Measurements from ENCODE around the gene BRINP3.

Gene BRINP3

GRCh38 chr1:190320952-190321351 lies 156.7 kb downstream of the BRINP3 start:
- FAIRE-seq, result no peak

- FAIRE-seq, result no peak
Observed at GRCh38 chr1:190312763-190313162, 164.9 kb downstream of the BRINP3 start.

- no peak for FAIRE-seq
Observed at GRCh38 chr1:190303501-190303900, 174.2 kb downstream of the BRINP3 start.

GRCh38 chr1:190296453-190296852 lies 181.2 kb downstream of the BRINP3 start:
- no peak for FAIRE-seq

GRCh38 chr1:190289897-190290296 lies 187.8 kb downstream of the BRINP3 start:
- FAIRE-seq, result no peak

- no peak for FAIRE-seq
Observed at GRCh38 chr1:190286111-190286510, 191.6 kb downstream of the BRINP3 start.

- FAIRE-seq, result no peak
Observed at GRCh38 chr1:190277107-190277506, 200.6 kb downstream of the BRINP3 start.

- no peak for FAIRE-seq
Observed at GRCh38 chr1:190274721-190275120, 202.9 kb downstream of the BRINP3 start.

GRCh38 chr1:190273161-190273560 lies 204.5 kb downstream of the BRINP3 start:
- FAIRE-seq, result no peak

GRCh38 chr1:190262538-190262937 lies 215.1 kb downstream of the BRINP3 start:
- no peak for FAIRE-seq

GRCh38 chr1:190259424-190259823 lies 218.2 kb downstream of the BRINP3 start:
- no peak for FAIRE-seq

GRCh38 chr1:190258003-190258402 lies 219.7 kb downstream of the BRINP3 start:
- FAIRE-seq, result no peak

GRCh38 chr1:190252046-190252445 lies 225.6 kb downstream of the BRINP3 start:
- no peak for FAIRE-seq

GRCh38 chr1:190250368-190250767 lies 227.3 kb downstream of the BRINP3 start:
- no peak for FAIRE-seq

- no peak for FAIRE-seq
Observed at GRCh38 chr1:190244406-190244805, 233.3 kb downstream of the BRINP3 start.

GRCh38 chr1:190243056-190243455 lies 234.6 kb downstream of the BRINP3 start:
- no peak for FAIRE-seq

GRCh38 chr1:190226006-190226405 lies 251.7 kb downstream of the BRINP3 start:
- no peak for FAIRE-seq

- FAIRE-seq, result no peak
Observed at GRCh38 chr1:190212450-190212849, 265.2 kb downstream of the BRINP3 start.

- no peak for FAIRE-seq
Observed at GRCh38 chr1:190207733-190208132, 269.9 kb downstream of the BRINP3 start.

- FAIRE-seq, result no peak
Observed at GRCh38 chr1:190205713-190206112, 272.0 kb downstream of the BRINP3 start.

GRCh38 chr1:190196020-190196419 lies 281.6 kb downstream of the BRINP3 start:
- no peak for FAIRE-seq

GRCh38 chr1:190193508-190194115 lies 284.1 kb downstream of the BRINP3 start:
- FAIRE-seq, result no peak

- no peak for FAIRE-seq
Observed at GRCh38 chr1:190192627-190193026, 285.0 kb downstream of the BRINP3 start.

- no peak for FAIRE-seq
Observed at GRCh38 chr1:190183588-190183987, 294.1 kb downstream of the BRINP3 start.

GRCh38 chr1:190179817-190180216 lies 297.8 kb downstream of the BRINP3 start:
- FAIRE-seq, result no peak

All from colon (tissue), 2 donors.